IPS DF 6.9 (cell line): ENCODE results near the gene TELO2.

ENCODE experiments used
- DNase-seq: peaks from one replicate; pipeline ENCODE4 v3.0.0-alpha.2; 2013; ENCODE audit warnings: low read depth, low spot score
- H3K27ac ChIP-seq: one replicate; pipeline ENCODE4 v1.5.1; 2013; ENCODE audit warnings: low read length, control low read depth
- H3K27me3 ChIP-seq: 2 replicates; pipeline ENCODE4 v1.6.1; 2013; ENCODE audit warnings: mild to moderate bottlenecking, low read length; ENCODE audit not compliant: control insufficient read depth, insufficient read depth
- H3K36me3 ChIP-seq: 2 replicates; pipeline ENCODE4 v1.6.1; 2013; ENCODE audit warnings: low read length; ENCODE audit not compliant: control insufficient read depth, insufficient read depth
- H3K4me1 ChIP-seq: 2 replicates; pipeline ENCODE4 v1.6.1; 2013; ENCODE audit warnings: low read length; ENCODE audit not compliant: control insufficient read depth, insufficient read depth
- H3K4me3 ChIP-seq: 2 replicates; pipeline ENCODE4 v1.5.1; 2013; ENCODE audit warnings: mild to moderate bottlenecking, low read length
- H3K9me3 ChIP-seq: 2 replicates; pipeline ENCODE4 v1.6.1; 2013; ENCODE audit warnings: low read length, inconsistent platforms; ENCODE audit not compliant: control insufficient read depth, insufficient read depth
- WGBS: extraction: QIAGEN DNeasy Blood & Tissue Kit; methylation state at CpG from one replicate; pipeline ENCODE4 v1.1.7; 2013; ENCODE audit warnings: mixed read lengths, missing lambda C conversion rate; ENCODE audit not compliant: insufficient read length, insufficient coverage; 5-methylcytosine and 5-hydroxymethylcytosine counted together

The TELO2 gene

DNA sequence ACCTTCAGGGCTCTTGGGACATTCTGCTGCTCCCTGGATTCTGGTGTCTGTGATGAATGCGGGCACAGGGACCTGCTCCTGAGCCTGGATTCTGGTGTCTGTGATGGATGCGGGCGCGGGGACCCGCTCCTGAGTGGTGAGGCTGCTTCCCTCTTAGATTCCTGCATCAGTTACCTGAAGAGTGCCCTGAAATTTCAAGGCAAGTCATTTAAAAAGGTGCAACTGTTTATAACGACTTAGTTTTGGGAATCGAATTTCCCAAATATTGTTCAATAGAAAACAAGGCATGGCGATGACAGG lies 47.3 kb downstream of the TELO2 start:
- no CpG with 5 or more reads among the region's 8 CpGs for WGBS
- no peaks in the 10 kb centered on the region for H3K27me3 ChIP-seq

DNA sequence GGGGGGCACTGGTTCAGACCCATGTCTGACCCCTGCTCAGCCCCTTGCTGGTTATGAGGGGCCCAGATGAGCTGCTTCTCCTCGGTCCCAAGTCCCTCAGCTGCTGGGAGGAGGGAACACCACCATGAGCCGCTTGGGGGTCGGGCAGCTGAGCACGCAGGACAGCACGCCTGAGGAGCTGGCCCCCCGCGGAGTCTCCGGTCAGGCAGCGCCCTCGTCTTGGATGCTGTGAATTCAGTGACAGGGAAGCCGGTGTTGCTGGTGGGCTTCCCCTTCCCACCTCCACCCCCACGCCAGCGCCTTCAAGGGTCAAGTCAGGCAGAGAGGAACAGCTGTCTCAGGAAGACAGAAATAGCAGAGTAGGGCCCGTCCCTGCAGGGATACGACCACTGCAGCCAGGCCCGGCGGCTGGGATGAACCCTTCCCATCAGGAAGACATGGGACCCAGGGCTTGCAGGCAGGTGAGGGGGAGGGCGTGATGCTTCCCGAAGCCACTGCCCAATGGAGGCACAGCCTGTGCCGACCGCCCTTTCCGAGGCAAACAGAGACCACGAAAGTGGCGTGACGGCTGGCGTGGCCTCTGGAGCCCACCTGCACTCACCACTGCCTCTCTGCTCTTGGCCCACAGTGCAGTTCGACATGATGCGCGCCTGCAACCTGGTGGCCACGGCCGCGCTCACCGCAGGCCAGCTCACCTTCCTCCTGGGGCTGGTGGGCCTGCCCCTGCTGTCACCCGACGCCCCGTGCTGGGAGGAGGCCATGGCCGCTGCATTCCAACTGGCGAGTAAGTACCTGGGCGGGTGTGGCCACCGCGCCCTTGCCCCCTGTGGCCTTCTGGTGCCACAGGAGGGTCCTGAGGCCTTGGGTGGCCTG lies 48.4 kb downstream of the TELO2 start:
- Histone ChIP-seq H3K36me3 (no peaks in the 10 kb centered on the region), H3K9me3 (no peaks in the 10 kb centered on the region), H3K27me3 (no peaks in the 10 kb centered on the region), H3K4me3 (no peak overlapping the region), H3K27ac (no peak overlapping the region), H3K4me1 (no peaks in the 10 kb centered on the region)
- no CpG with 5 or more reads among the region's 41 CpGs for WGBS
- DNase-seq = no peak

More for the DNA sequence above, 47.3 kb downstream of the TELO2 start:
- no peaks in the 10 kb centered on the region for H3K36me3 ChIP-seq
- no peak overlapping the region for H3K27ac ChIP-seq
- no peaks in the 10 kb centered on the region for H3K4me1 ChIP-seq
- no peaks in the 10 kb centered on the region for H3K9me3 ChIP-seq
- H3K4me3 ChIP-seq = no peak overlapping the region
- no peak for DNase-seq

DNA sequence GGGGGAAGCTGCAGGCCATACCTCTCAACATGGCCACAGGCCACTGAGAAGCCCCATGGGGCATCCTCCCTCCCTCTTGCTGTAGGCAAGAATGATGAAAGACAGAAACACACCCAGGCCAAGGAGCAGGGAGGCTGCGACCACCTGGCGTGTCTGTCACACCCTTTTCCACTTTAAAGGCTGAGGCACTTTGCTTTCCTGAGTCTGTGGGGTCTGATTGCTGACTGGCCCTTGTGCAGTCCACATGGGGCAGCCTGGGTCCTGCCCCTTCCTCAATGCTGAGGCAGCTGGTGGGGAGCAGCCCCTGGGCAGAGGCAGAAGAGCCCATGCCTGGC lies 49.0 kb downstream of the TELO2 start:
- no peaks in the 10 kb centered on the region for H3K4me1 ChIP-seq
- H3K36me3 ChIP-seq = no peaks in the 10 kb centered on the region

DNA sequence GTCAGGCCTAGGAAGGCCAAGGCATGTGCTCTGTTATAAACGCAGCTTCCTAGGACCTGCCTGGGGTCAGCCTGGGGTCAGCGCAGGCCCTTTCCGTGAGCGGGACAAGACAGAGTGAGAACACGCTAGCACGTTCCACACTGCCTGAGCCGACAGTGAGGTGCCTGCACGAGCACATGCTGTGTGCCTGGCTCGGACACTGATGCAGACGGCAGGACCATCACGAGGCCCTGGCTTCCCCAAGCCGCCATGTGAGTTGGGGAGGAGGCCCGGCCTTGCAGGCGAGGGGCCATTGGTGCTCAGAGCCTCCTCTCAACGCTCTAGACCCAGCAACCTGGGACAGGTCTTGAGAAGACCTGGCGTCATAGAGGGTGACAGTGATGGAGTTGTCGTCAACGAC lies 49.4 kb downstream of the TELO2 start:
- Histone ChIP-seq H3K4me3 (no peak overlapping the region), H3K36me3 (no peaks in the 10 kb centered on the region), H3K4me1 (no peaks in the 10 kb centered on the region), H3K27me3 (no peaks in the 10 kb centered on the region), H3K9me3 (no peaks in the 10 kb centered on the region), H3K27ac (no peak overlapping the region)
- no peak for DNase-seq
- WGBS = no CpG with 5 or more reads among the region's 18 CpGs

More for the DNA sequence above, 49.0 kb downstream of the TELO2 start:
- no peaks in the 10 kb centered on the region for H3K9me3 ChIP-seq
- H3K27me3 ChIP-seq = no peaks in the 10 kb centered on the region
- H3K27ac ChIP-seq = no peak overlapping the region
- no peak overlapping the region for H3K4me3 ChIP-seq
- no peak for DNase-seq
- no CpG with 5 or more reads among the region's 2 CpGs for WGBS

DNA sequence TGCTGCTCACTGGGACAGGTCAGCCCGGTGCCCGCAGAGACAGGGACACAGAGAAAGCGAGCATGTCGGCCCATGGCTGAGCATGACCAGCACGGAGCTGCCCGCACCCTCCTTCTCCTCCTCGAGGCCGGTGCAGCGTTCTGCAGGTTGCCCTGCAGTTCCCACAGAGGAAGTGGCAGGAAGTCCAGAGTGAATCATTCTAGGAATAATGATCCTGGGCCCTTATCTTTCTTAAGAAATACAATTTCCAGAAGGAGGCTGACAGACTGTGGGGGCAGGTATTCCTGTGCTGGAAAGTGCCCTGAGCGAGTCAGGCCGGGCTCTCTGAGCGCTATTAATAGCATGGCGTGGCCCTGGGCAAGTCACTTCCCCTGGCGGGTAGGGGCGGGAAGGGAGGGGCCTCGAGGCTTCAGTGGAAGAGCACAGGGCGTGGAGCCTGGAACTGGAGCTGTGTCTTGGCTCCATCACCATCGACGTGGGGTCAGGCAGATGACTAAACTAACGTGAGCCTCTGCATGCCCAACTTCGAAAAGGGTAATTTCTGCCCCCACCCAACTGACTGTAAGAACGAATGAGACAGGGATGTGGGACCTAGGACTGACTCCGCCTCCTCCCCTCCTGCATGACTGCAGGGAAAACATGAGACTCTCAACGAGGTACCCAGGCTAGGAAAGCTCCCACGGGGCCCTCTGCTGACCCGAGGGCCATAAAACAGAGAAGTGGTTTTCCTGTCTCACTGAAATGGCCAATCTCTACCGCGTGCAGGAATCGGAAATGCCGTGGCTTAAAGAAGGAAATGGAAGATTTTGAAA lies 50.1 kb downstream of the TELO2 start:
- DNase-seq = no peak
- no peaks in the 10 kb centered on the region for H3K4me1 ChIP-seq
- no peak overlapping the region for H3K27ac ChIP-seq
- no peaks in the 10 kb centered on the region for H3K9me3 ChIP-seq
- H3K27me3 ChIP-seq = no peaks in the 10 kb centered on the region
- WGBS = 100% methylated on average over 1 of the region's 30 CpGs
- H3K4me3 ChIP-seq = no peak overlapping the region
- no peaks in the 10 kb centered on the region for H3K36me3 ChIP-seq

DNA sequence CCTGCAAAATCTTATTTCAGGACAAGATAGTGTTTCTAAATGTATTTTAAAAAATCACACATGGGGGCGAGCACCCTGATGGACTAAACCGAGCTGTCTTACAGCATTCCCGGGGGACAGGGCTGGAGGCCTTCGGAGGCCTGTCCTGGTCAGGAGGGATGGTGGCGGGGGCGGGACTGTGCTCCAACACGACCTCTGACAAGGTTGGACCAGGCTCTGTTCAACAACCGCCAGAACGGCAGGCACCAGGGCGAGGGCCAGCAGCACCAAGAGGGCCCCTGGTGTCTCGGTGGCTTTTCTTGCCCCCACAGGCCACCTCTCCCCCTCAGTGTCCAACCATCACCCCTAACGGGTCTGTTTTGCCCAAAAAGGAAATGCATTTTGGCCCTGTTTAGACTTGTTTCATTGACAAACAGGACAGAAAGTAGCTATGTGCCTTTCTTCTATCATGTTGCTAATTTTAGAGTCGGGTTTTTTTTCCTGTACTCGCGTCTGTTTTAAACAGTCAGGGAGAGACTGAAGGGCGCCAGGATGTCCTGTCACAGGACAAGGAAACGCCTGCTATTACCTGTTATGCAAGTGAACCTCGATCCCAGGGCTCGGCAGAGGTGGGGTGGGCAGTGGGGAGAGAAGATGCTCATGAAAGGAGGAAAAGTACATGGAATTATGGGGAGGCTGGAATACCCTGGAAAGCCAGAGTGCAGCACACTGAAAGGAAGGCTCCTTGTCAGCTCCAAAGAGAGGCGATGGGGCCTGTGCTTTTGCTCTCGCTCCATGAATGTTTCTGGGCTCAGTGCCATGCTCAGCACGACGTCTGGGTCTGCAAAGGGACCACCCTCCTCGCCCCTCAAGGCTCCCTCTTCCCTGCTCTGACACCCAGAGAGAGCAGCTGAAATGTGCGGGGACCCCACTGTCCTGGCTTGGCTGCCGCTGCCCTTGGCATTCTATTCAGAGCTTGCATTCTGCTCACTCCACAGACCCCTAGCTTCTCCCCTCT lies 52.2 kb downstream of the TELO2 start:
- Histone ChIP-seq H3K27me3 (no peaks in the 10 kb centered on the region), H3K27ac (no peak overlapping the region), H3K9me3 (no peaks in the 10 kb centered on the region), H3K4me3 (no peak overlapping the region), H3K4me1 (no peaks in the 10 kb centered on the region), H3K36me3 (no peaks in the 10 kb centered on the region)
- DNase-seq = no peak
- WGBS = no CpG with 5 or more reads among the region's 26 CpGs

DNA sequence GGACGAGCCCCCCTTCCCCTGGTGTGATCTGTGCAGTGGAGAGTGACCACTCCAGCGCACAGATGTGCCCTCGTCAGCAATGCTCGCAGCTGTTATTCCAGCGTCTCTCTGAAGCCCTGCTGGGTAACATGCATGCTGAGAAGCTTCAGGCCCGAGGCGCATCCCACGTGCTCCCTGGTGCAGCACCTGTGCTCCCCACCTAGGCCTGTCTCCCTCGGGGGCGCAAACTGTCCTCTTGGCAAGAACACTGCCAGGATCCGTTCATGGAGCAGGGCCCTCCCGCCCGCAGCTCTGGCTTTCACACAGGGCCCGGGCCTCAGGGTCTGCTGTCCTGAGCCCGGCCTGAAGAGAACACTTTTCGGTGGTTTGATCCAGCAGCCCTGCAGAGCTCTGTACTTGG lies 53.3 kb downstream of the TELO2 start:
- no peak for DNase-seq
- Histone ChIP-seq H3K9me3 (no peaks in the 10 kb centered on the region), H3K4me3 (no peak overlapping the region), H3K27me3 (no peaks in the 10 kb centered on the region), H3K4me1 (no peaks in the 10 kb centered on the region), H3K27ac (no peak overlapping the region), H3K36me3 (no peaks in the 10 kb centered on the region)
- no CpG with 5 or more reads among the region's 16 CpGs for WGBS

DNA sequence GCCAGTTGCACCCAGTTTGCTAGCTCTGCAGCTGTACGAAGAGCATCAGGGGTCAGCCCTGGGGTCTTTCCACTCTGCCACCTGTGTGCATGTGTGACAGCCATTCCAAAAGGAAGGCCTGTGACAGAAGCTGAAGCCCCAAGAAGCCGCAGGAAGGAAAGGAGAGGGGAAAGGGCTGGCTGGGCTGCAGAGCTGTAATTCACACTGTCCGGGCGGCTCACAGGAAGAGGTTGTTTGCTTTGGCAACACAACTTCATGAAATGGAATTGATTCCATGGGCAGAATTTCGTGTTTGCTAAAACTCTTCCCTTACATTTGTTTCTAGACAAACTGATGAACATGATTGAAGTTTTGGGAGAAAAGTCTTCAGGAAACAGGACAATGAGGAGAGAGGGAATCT lies 55.1 kb downstream of the TELO2 start:
- Histone ChIP-seq H3K27me3 (no peaks in the 10 kb centered on the region), H3K36me3 (no peaks in the 10 kb centered on the region; the same call in 1 of the 2 replicates), H3K27ac (no peak overlapping the region), H3K4me3 (no peak overlapping the region), H3K9me3 (no peaks in the 10 kb centered on the region), H3K4me1 (no peaks in the 10 kb centered on the region; the same call in 1 of the 2 replicates)
- DNase-seq = no peak
- no CpG with 5 or more reads among the region's 5 CpGs for WGBS

DNA sequence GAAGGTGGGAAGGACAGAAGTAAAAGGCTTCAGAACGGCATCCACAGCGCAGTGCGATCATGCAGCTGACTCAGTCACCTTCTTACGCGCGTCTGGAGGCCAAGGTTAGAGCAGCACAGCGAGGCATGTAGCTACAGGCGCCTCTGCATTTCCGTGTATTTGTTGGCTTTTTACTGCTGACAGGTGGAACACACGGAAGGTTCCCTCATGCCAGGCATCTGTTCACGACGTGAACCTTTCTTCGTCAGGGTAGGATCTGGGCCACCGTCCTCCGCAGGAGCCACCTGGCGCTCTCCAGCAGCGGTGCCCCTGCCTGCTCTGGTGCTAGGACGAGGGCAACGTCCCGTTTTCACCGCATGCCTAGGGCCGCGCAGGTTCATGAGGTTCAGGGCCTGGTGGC lies 55.6 kb downstream of the TELO2 start:
- H3K27ac ChIP-seq = no peak overlapping the region
- no peaks in the 10 kb centered on the region for H3K27me3 ChIP-seq
- DNase-seq = no peak
- no peak overlapping the region for H3K4me3 ChIP-seq
- WGBS = no CpG with 5 or more reads among the region's 23 CpGs
- H3K9me3 ChIP-seq = no peaks in the 10 kb centered on the region
- H3K36me3 ChIP-seq = no peaks in the 10 kb centered on the region; the same call in 1 of the 2 replicates
- H3K4me1 ChIP-seq = no peaks in the 10 kb centered on the region; the same call in 1 of the 2 replicates

DNA sequence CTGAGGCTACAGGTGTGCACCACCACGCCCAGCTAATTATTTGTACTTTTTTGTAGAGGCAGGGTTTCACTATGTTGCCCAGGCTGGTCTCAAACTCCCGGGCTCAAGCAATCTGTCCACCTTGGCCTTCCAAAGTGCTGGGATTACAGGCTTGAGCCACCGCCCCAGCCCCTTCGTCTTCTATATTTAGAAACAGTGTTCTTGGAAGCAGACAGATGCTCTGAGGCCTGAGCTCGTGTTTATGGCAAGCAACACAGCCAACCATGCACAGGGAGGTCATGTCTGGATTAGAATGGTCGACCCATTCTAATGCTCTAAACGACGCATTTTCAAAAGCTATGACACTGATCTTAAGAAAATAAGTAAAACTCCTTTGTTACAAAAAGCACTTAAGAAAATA lies 56.9 kb downstream of the TELO2 start:
- H3K4me1 ChIP-seq = no peaks in the 10 kb centered on the region; the same call in 1 of the 2 replicates
- DNase-seq = no peak
- no peaks in the 10 kb centered on the region for H3K9me3 ChIP-seq
- no peaks in the 10 kb centered on the region for H3K27me3 ChIP-seq
- H3K36me3 ChIP-seq = no peaks in the 10 kb centered on the region; the same call in 1 of the 2 replicates
- no peak overlapping the region for H3K27ac ChIP-seq
- no peak overlapping the region for H3K4me3 ChIP-seq
- WGBS = no CpG with 5 or more reads among the region's 8 CpGs
